PC-9 (cell line): ENCODE measurements around the gene COX11. TPM values are rescaled to one million over a fixed set of nuclear protein-coding genes. Genes with fewer than 3 reads are reported as not detected.

Experiments
- BruUV-seq: library from RNA; stranded (reverse); fragments of 400-500 nt; replicated peaks from 2 replicates; lab custom pipeline; 2021; lab: Mats Ljungman, UMichigan
- CTCF ChIA-PET: fragments of 300-600 bp; sonication (Branson Sonifier 250); formaldehyde crosslinking; loops from one replicate; lab custom pipeline; 2022; ENCODE audit warnings: antibody characterized with exemption; lab: Charles Lee
- POLR2A ChIA-PET: fragments of 300-600 bp; sonication (Branson Sonifier 250); formaldehyde crosslinking; loops from one replicate; lab custom pipeline; 2022; ENCODE audit warnings: antibody characterized with exemption; ENCODE audit not compliant: unreplicated experiment; lab: Charles Lee
- DNase-seq, 2 experiments: peaks; one replicate each; pipeline versions ENCODE4 v3.0.0 to v3.0.0-alpha.2; 2015 to 2022; ENCODE audit warnings: mixed read lengths in 1 of 2
- H2AFZ ChIP-seq: fragments of 200-600 bp; sonication (generic); 2 replicates; pipeline ENCODE4 v1.8.1; 2017; ENCODE audit warnings: antibody characterized with exemption
- H3F3A ChIP-seq: fragments of 200-600 bp; sonication (generic); 2 replicates; pipeline ENCODE4 v1.8.1; 2017; ENCODE audit warnings: antibody characterized with exemption, mild to moderate bottlenecking, low read depth; ENCODE audit not compliant: insufficient read depth
- H3K27ac ChIP-seq: fragments of 200-600 bp; sonication (generic); 2 replicates; pipeline ENCODE4 v1.6.1; 2016; ENCODE audit warnings: mixed run types
- H3K27me3 ChIP-seq: fragments of 200-600 bp; sonication (generic); 2 replicates; pipeline ENCODE4 v1.6.1; 2016; ENCODE audit warnings: low read depth, mixed run types; ENCODE audit not compliant: insufficient read depth
- H3K36me3 ChIP-seq: fragments of 200-600 bp; sonication (generic); 2 replicates; pipeline ENCODE4 v1.6.1; 2016; ENCODE audit warnings: low read depth, mixed run types
- H3K4me1 ChIP-seq: fragments of 200-600 bp; sonication (generic); replicated peaks from 2 replicates; pipeline ENCODE4 v1.6.1; 2016; ENCODE audit warnings: mixed run types; ENCODE audit not compliant: insufficient read depth
- H3K4me2 ChIP-seq: fragments of 200-600 bp; sonication (generic); 2 replicates; pipeline ENCODE4 v1.6.1; 2017; ENCODE audit warnings: mixed run types
- H3K4me3 ChIP-seq: fragments of 200-600 bp; sonication (generic); 2 replicates; pipeline ENCODE4 v1.6.1; 2016; ENCODE audit warnings: mixed run types
- H3K79me2 ChIP-seq: fragments of 200-600 bp; sonication (generic); 2 replicates; pipeline ENCODE4 v1.6.1; 2017; ENCODE audit warnings: low read depth, mixed run types
- H3K9me2 ChIP-seq: fragments of 200-600 bp; sonication (generic); 2 replicates; pipeline ENCODE4 v1.8.1; 2017; ENCODE audit warnings: mild to moderate bottlenecking; ENCODE audit not compliant: insufficient read depth
- H3K9me3 ChIP-seq: fragments of 200-600 bp; sonication (generic); 2 replicates; pipeline ENCODE4 v1.8.1; 2016; ENCODE audit warnings: low read depth; ENCODE audit not compliant: insufficient read depth
- H4K20me1 ChIP-seq: fragments of 200-600 bp; sonication (generic); 2 replicates; pipeline ENCODE4 v1.8.1; 2017; ENCODE audit not compliant: insufficient read depth
- CTCF ChIP-seq: fragments of 200-600 bp; sonication (generic); conservative IDR thresholded peaks from 2 replicates; pipeline ENCODE4 v1.6.1; 2017; ENCODE audit warnings: mixed run types, antibody characterized with exemption, mild to moderate bottlenecking, moderate library complexity
- EZH2 ChIP-seq: fragments of 200-600 bp; sonication (generic); IDR thresholded peaks from 2 replicates; pipeline ENCODE4 v1.8.0; 2017; ENCODE audit warnings: antibody characterized with exemption, low read depth
- intact Hi-C: fragments of 100-400 bp; cut with micrococcal nuclease; formaldehyde crosslinking; loops from one replicate; pipeline ENCODE4 v1.10.0; 2022; ENCODE audit not compliant: unreplicated experiment
- total RNA-seq: library from RNA; stranded (reverse); gene quantifications from 2 replicates; pipeline ENCODE4 v1.2.3, GENCODE V29; 2021

The COX11 gene
- total RNA-seq, 1 experiment from 2014 or later, result 58.2 TPM

GRCh38 chr17:55002458-55002857 is 34.0 kb upstream of the COX11 start:
- H3K4me1 ChIP-seq, result no peaks in the 10 kb centered on the region
- no peaks in the 10 kb centered on the region for H3K9me3 ChIP-seq
- TF ChIP-seq EZH2 (no peak), CTCF (no peak)
- no peak overlapping the region for H2AFZ ChIP-seq
- H4K20me1 ChIP-seq, result no peaks in the 10 kb centered on the region
- H3K4me3 ChIP-seq, result no peak overlapping the region
- no peaks in the 10 kb centered on the region for H3K79me2 ChIP-seq
- no peak overlapping the region for H3K27ac ChIP-seq
- ChIA-PET POLR2A (no interaction called here), CTCF (no interaction called here)
- no peaks in the 10 kb centered on the region for H3K36me3 ChIP-seq
- BruUV-seq, result no TSS peak
- no peaks in the 10 kb centered on the region for H3K27me3 ChIP-seq
- intact Hi-C loops, result no loop called here
- no peak for DNase-seq
- H3K4me2 ChIP-seq, result no peak overlapping the region
- H3F3A ChIP-seq, result no peaks in the 10 kb centered on the region
- no peaks in the 10 kb centered on the region for H3K9me2 ChIP-seq

DNA sequence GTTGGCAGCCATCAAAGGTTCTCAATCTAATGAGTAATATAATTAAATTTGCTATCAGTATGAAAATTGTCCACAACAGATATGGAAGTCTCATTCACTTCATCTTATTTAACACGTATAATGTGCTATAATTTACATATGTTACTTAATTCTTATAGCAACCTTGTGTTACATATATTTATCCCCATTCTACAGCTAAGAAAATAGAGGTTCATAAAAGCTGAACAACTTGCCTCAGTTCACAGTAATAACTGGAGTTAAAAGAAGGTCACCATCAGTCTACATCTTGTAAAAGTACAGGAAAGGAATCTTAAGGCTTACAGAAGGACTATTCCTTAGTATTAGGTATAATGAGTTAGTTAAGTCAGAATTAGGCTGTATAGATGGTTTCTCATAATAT is 28.0 kb upstream of the COX11 start:
- no peaks in the 10 kb centered on the region for H3K9me2 ChIP-seq
- intact Hi-C loops, result no loop called here
- H3K4me1 ChIP-seq, result no peaks in the 10 kb centered on the region
- H3K36me3 ChIP-seq, result no peaks in the 10 kb centered on the region
- no peak overlapping the region for H3K27ac ChIP-seq
- no peak overlapping the region for H2AFZ ChIP-seq
- CTCF ChIA-PET, result no interaction called here
- POLR2A ChIA-PET, result no interaction called here
- DNase-seq, result no peak
- H3K9me3 ChIP-seq, result no peaks in the 10 kb centered on the region
- no TSS peak for BruUV-seq
- H3K4me3 ChIP-seq, result no peak overlapping the region
- no peaks in the 10 kb centered on the region for H3K79me2 ChIP-seq
- H3F3A ChIP-seq, result no peaks in the 10 kb centered on the region
- H4K20me1 ChIP-seq, result no peaks in the 10 kb centered on the region
- no peaks in the 10 kb centered on the region for H3K27me3 ChIP-seq
- no peak for TF ChIP-seq EZH2
- TF ChIP-seq CTCF, result no peak
- no peak overlapping the region for H3K4me2 ChIP-seq

GRCh38 chr17:54992797-54993639 is 24.6 kb upstream of the COX11 start:
- Histone ChIP-seq H3K79me2 (no peaks in the 10 kb centered on the region), H3K36me3 (no peaks in the 10 kb centered on the region), H3K27me3 (no peaks in the 10 kb centered on the region), H2AFZ (no peak overlapping the region), H3K27ac (no peak overlapping the region), H3K4me1 (no peaks in the 10 kb centered on the region), H3K4me2 (no peak overlapping the region), H3K4me3 (no peak overlapping the region), H4K20me1 (no peaks in the 10 kb centered on the region), H3F3A (no peaks in the 10 kb centered on the region), H3K9me2 (no peaks in the 10 kb centered on the region), H3K9me3 (no peaks in the 10 kb centered on the region)
- TF ChIP-seq CTCF, result peak; percentile 86
- no peak for TF ChIP-seq EZH2
- ChIA-PET POLR2A (interaction anchor here (0.5 kb wide), 1 partner anchor 91 kb away, joined by 3 read pairs; no protein-coding TSS in a partner anchor), CTCF (interaction anchor here (1.1 to 2.0 kb wide), 3 partner anchors 355 to 364 kb away, joined by 3 to 4 read pairs (median 4); no protein-coding TSS in a partner anchor)
- BruUV-seq, result no TSS peak
- intact Hi-C loops, result loop anchor here (1.0 to 2.0 kb wide), 3 partner anchors 304 to 521 kb away; no protein-coding TSS in a partner anchor
- peak; percentile 2 to 53 for DNase-seq
